Nephron progenitor cell (in vitro differentiated cells): ENCODE results near the gene LMO7.

Experiments used
- DNase-seq: peaks from one replicate; pipeline ENCODE4 v3.0.0; 2021
- H3K27ac Mint-ChIP-seq: 2 replicates; pipeline ENCODE4 v1.8.0; 2021; ENCODE audit warnings: mild to moderate bottlenecking, moderate library complexity, mixed read lengths
- H3K27me3 Mint-ChIP-seq: 2 replicates; pipeline ENCODE4 v1.8.0; 2021; ENCODE audit warnings: mild to moderate bottlenecking, low read depth, mixed read lengths; ENCODE audit not compliant: poor library complexity
- H3K36me3 Mint-ChIP-seq: 2 replicates; pipeline ENCODE4 v1.8.0; 2021; ENCODE audit warnings: low read depth, mixed read lengths
- H3K4me1 Mint-ChIP-seq: 2 replicates; pipeline ENCODE4 v1.8.0; 2021; ENCODE audit warnings: mixed read lengths
- H3K4me3 Mint-ChIP-seq: 2 replicates; pipeline ENCODE4 v1.8.0; 2021; ENCODE audit warnings: mild to moderate bottlenecking, moderate library complexity, mixed read lengths
- H3K9me3 Mint-ChIP-seq: 2 replicates; pipeline ENCODE4 v1.8.0; 2021; ENCODE audit warnings: mild to moderate bottlenecking, moderate library complexity, mixed read lengths
- CTCF ChIP-seq: fragments of 200-600 bp; sonication (generic); IDR thresholded peaks from 2 replicates; pipeline ENCODE4 v1.5.0; 2021; ENCODE audit warnings: antibody characterized with exemption

The LMO7 gene

GRCh38 chr13:75607447-75607846, 28.7 kb upstream of the LMO7 start:
- H3K9me3 Mint-ChIP-seq = no peaks in the 10 kb centered on the region
- H3K27me3 Mint-ChIP-seq = no peaks in the 10 kb centered on the region
- no peak for TF ChIP-seq CTCF
- no peak for DNase-seq
- H3K36me3 Mint-ChIP-seq = peaks cover 23% of the 10 kb centered on the region
- no peak overlapping the region for H3K4me3 Mint-ChIP-seq
- no peaks in the 10 kb centered on the region for H3K4me1 Mint-ChIP-seq
- H3K27ac Mint-ChIP-seq = no peak overlapping the region

- DNase-seq = no peak
- H3K27ac Mint-ChIP-seq = no peak overlapping the region
- no peaks in the 10 kb centered on the region for H3K27me3 Mint-ChIP-seq
- no peak overlapping the region for H3K4me3 Mint-ChIP-seq
- no peaks in the 10 kb centered on the region for H3K9me3 Mint-ChIP-seq
- H3K36me3 Mint-ChIP-seq = peaks cover 44% of the 10 kb centered on the region
- H3K4me1 Mint-ChIP-seq = no peaks in the 10 kb centered on the region
- TF ChIP-seq CTCF = no peak
Measured at GRCh38 chr13:75610466-75610865, 25.7 kb upstream of the LMO7 start.

- Mint-ChIP-seq H3K27me3 (peaks cover 5% of the 10 kb centered on the region), H3K36me3 (peaks cover 37% of the 10 kb centered on the region), H3K4me1 (no peaks in the 10 kb centered on the region), H3K9me3 (no peaks in the 10 kb centered on the region), H3K4me3 (no peak overlapping the region), H3K27ac (peak overlapping the region; percentile 82)
- TF ChIP-seq CTCF = no peak
- DNase-seq = no peak
Measured at GRCh38 chr13:75612354-75612753, 23.8 kb upstream of the LMO7 start.

- H3K36me3 Mint-ChIP-seq = peaks cover 32% of the 10 kb centered on the region
- H3K4me1 Mint-ChIP-seq = no peaks in the 10 kb centered on the region
- TF ChIP-seq CTCF = no peak
- no peak overlapping the region for H3K4me3 Mint-ChIP-seq
- no peak overlapping the region for H3K27ac Mint-ChIP-seq
- H3K9me3 Mint-ChIP-seq = no peaks in the 10 kb centered on the region
- DNase-seq = no peak
- peaks cover 5% of the 10 kb centered on the region for H3K27me3 Mint-ChIP-seq
Measured at GRCh38 chr13:75617230-75617629, 18.9 kb upstream of the LMO7 start.

- H3K36me3 Mint-ChIP-seq = peaks cover 22% of the 10 kb centered on the region
- H3K27me3 Mint-ChIP-seq = peaks cover 5% of the 10 kb centered on the region
- no peak for TF ChIP-seq CTCF
- no peak overlapping the region for H3K4me3 Mint-ChIP-seq
- no peaks in the 10 kb centered on the region for H3K4me1 Mint-ChIP-seq
- H3K9me3 Mint-ChIP-seq = no peaks in the 10 kb centered on the region
- DNase-seq = no peak
- no peak overlapping the region for H3K27ac Mint-ChIP-seq
Measured at GRCh38 chr13:75618308-75618707, 17.8 kb upstream of the LMO7 start.

- H3K27ac Mint-ChIP-seq = no peak overlapping the region
Measured at GRCh38 chr13:75620020-75620419, 16.1 kb upstream of the LMO7 start.

More at GRCh38 chr13:75620020-75620419, 16.1 kb upstream of the LMO7 start:
- no peaks in the 10 kb centered on the region for H3K9me3 Mint-ChIP-seq
- no peak for TF ChIP-seq CTCF
- H3K4me1 Mint-ChIP-seq = no peaks in the 10 kb centered on the region
- no peak overlapping the region for H3K4me3 Mint-ChIP-seq
- H3K36me3 Mint-ChIP-seq = peaks cover 19% of the 10 kb centered on the region
- peaks cover 5% of the 10 kb centered on the region for H3K27me3 Mint-ChIP-seq
- DNase-seq = no peak
